HL-60/S4 (cell line): ENCODE results near the gene CRYGN.

Experiments
- in situ Hi-C: fragments of 300-500 bp; cut with MboI; formaldehyde crosslinking; loops from 2 replicates; pipeline ENCODE4 v1.14.3; 2022; ENCODE audit warnings: low sequenced_read_pairs

CRYGN gene

GRCh38 chr7:151408839-151409666 is 30.9 kb downstream of the CRYGN start:
- in situ Hi-C loops: no loop called here

DNA sequence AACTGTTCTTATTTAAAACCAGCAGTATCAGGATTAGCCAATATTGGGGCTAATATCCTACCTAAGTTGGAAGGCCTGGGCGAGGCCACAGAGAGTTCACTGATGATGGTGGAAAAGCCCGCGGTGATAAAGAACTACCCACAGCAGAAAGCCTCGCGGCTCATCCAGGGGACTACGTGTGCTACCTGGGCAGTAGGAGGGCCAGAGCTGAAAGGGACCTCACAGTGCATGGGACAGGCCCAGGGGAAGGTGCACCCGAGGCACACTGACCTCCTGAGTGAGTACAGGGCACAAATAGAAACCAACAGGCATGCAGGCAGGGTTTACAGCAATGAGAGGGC is 31.5 kb downstream of the CRYGN start:
- in situ Hi-C loops: no loop called here

DNA sequence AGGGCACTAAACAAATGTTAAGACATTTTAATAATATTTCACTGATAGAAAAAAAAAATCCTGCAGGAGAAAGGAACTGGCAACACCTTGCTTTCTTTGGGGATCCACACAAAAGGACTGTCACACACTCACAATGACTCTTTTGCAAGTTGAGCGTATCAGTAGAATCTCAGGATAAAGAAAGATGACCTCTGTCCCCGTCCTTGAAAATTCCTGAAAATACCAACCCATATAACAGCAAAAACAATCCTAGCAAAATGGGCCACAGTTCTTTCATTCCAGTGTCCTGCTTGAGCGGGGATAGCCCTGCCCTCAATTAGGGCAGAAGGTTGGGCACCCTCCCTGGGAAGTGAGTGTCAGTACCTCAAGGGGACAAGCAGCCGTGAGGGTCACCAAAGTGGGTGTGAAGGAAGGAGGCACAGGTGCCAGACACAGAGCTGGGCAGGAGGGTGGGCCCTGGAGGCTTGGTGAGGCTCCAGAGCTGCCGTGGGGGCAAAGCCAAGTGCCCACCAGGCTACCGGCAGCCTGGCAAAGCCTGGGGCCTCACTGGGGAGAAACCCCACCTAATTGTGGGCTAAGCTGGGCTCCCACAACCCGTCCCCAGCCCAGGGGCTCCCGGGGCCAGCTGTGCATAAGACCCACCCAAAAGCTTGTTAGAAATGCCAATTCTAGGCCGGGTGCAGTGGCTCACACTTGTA is 32.9 kb downstream of the CRYGN start:
- in situ Hi-C loops: no loop called here

DNA sequence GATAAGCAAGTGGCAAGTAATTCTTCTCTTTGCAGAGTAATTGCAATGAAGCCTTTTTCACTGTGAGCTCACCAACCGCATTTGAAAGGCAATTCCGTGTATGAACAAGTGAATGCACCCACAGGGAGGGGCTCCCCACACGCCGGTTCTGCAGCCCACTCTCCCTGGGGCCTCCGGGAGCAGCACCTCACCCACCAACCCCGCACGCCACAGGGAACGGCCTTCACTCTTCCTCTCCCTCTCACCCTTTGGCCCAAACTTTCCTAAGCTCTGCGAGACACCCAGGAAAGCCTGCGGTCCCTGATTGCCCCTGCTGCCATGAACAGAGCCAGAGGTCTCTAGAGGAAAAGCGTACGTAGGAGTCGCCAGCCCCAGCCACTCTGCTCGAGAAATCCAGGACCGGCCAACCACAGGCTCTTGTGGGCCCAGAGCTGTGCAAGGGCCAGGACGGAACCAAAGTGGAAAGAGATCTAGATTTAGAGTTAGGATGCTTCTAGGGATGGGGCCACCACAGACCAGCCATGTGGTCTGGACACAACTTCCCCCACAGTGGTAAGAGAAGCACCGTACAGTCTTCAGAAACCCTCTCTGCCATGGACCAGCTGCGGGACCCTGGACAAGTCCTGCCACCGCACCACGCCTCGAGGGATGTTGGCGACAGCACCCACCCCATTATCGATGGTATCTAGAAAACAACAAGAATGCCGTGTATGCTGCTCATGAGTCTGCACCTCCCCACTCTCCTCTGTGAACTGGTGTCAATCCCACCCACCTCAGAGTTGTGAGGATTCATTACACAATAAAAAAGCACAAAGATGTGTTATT is 33.7 kb downstream of the CRYGN start:
- in situ Hi-C loops: no loop called here

DNA sequence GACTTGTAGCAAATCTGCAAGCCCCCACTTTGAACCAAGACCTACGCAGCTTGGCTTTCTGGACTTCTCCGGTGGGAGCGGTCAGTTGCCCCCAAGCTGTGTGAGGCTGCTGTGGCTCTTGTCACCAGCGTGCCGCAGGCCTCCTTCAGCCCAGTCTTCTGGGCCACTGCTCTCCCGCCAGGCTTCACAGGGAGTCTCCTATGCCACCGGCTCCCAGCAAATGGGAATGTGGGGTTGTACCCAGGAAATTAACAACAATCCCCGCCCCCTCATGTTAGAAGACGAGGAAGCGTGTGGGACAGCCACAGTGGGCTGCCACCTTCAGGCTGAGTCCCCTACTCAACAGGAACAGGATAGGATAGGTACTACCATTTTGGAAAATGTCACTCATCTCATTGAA is 34.4 kb downstream of the CRYGN start:
- in situ Hi-C loops: no loop called here

- in situ Hi-C loops: no loop called here
These were observed 34.9 kb downstream of the CRYGN start for GRCh38 chr7:151405056-151405455.

GRCh38 chr7:151404216-151405011 is 35.5 kb downstream of the CRYGN start:
- in situ Hi-C loops: no loop called here

GRCh38 chr7:151403764-151404163 is 36.2 kb downstream of the CRYGN start:
- in situ Hi-C loops: no loop called here

DNA sequence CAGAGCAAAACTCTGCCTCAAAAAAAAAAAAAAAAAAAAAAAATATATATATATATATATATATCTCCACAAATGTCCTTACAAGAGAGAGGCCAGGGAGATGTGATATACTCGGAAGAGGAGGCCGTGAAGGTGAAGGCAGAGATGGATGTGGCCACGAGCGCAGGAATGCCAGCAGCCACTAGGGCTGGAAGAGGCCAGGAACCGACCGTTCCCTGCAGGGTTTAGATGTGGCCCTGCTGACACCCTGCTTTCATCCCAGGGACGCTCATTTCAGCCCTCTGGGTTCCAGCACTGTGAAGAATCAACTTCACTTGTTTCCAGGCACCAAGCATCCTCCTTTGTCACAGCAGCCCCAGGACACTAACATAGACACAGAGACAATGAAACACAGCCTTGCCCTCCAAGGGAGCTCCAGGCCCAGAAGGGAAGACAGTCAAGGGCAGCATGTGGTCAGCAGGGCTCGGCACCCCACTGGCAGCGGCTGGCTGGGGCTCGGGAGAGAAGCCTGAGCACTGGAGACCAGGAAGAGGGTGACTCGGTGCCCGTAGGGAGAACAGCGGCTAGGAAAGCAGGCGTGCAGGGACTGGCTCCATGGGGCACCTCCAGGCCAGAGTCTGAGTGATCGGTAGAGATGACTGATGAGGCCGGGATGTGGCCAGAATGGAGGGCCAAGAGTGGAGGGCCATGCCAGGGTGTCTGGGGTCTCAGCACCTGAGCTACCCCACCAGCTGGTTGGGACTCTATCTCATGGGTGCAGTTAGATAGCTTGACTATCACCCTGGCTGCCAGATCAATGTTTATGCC is 37.7 kb downstream of the CRYGN start:
- in situ Hi-C loops: no loop called here

- in situ Hi-C loops: no loop called here
These were observed 39.2 kb downstream of the CRYGN start for GRCh38 chr7:151400626-151401315.

GRCh38 chr7:151399906-151400305 is 40.0 kb downstream of the CRYGN start:
- in situ Hi-C loops: no loop called here

GRCh38 chr7:151399305-151399601 is 40.7 kb downstream of the CRYGN start:
- in situ Hi-C loops: no loop called here

DNA sequence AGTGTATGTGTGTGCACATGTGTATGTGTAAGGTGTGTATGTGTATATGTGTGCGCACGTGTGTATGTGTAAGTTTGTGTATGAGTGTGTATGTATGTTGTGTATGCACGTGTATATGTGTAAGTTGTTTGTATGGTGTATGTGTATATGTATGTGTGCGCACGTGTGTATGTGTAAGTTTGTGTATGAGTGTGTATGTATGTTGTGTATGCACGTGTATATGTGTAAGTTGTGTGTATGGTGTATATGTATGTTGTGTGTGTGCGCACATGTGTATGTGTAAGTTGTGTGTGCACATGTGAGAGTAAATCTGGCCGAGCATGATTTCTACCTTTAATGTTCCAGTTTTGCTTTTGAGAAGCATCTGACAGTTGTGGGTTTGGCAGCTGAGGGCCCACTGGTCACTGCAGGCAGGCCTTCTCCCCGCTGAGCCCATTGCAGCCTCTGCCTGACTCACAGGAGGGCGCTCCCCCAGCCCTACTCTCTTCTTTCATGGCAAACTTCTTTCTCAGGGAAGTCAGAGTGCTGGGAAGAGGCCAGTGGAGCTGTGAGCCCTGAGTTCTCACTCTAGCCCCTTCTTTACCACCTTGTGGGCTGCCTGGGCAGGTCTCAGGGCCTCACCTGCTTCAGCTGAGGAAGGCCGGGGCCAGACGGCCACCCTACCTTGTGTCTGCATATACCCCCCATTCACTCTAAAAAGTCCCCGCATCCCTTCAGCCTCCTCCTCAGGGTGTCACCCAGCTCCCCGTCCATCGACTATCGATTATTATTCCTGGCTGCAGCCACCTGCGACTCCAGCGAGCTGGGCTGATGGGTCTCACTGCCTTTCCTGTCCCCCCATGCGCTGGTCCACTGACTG is 41.3 kb downstream of the CRYGN start:
- in situ Hi-C loops: no loop called here

DNA sequence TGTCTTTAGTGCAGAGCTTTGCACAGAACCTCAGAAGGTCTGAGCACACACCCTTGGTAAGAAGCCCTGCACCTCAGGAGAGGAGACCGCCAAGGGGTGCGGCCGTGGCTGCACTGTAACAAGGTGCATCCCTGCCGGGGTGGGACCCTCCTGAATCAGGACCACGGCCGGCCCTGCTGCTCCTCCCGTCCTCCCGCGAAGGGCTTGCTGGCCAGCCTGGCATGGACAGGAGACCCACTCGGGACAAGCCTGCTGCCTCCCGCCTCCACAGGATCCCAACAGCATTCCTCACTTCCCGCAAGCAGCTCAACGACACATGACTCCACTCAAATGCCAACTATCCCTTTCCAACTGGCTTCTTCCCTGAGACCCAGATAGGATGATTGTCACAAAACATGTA is 42.9 kb downstream of the CRYGN start:
- in situ Hi-C loops: no loop called here

DNA sequence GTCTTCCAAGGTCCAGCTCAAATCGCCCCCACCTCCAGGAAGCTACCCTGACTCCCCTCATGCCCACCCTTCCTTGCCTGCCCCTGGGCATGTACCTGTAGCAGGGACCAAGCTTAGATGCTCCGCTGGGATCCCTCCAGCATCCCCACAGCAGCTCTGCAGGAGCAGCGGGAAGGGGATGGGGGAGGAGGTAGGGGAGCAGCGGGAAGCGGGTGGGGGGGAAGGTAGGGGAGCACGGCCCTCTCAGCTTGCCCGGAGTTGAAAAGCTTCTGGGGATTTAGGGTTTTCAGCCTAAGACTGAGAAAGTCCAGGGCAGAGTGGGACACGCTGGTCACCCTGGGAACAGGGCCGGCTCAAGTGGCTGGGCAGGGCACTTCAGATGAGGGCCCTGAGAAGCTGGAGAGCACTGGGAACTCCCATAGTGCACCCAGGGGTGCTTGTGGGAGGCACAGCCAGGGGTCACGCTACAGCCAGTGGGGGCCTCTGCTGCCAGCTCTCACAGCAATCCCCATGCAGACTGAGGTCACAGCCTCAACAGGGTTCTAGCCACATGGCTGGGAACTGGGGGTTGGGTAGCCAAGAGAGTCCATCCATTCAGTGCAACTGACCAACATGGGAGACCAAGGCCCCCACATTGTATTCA is 43.5 kb downstream of the CRYGN start:
- in situ Hi-C loops: no loop called here

GRCh38 chr7:151395036-151395367 is 44.9 kb downstream of the CRYGN start:
- in situ Hi-C loops: no loop called here

GRCh38 chr7:151394076-151395035 is 45.6 kb downstream of the CRYGN start:
- in situ Hi-C loops: no loop called here
